Measurements from ENCODE around the gene IL1RN.

The IL1RN gene

DNA sequence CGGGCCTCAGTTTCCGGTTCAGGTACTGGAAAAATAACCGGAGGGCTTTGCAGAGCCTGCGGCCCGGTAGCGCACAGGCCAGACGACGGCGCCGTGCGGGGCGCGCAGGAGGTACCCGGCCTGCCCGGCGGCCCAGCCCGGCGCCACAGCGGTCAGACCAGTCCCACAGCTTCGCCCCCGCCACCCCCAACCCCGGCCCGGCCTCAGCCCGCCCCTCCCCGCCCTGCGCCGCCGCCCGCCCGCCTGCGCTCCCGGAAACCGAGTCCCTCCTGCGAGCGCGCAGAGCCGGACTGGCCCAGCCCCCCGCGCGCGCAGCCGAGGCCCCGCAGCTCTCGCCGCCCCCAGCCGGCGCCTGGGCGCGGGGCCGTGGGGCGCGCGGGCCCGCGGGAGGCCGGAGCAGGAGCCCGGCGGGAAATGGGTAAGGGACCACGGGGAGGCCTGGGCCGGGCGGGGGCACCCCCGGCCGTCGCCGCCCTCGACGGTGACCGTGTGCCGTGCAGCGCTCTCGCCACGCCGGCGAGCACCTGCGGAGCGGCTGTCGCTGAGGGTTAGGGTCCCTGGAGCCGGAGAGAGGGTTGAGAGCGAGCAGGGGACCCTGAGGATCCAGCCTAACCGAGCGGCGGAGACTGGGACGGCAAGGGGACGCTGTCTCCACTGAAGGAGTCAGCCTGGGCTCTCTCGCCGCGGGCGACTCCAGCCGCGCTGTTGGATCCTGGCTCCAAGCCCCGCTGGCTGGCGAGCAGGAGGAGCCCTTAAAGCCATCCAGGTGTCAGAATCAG lies 29.9 kb downstream of the IL1RN start:
- no peak for DNase-seq

DNA sequence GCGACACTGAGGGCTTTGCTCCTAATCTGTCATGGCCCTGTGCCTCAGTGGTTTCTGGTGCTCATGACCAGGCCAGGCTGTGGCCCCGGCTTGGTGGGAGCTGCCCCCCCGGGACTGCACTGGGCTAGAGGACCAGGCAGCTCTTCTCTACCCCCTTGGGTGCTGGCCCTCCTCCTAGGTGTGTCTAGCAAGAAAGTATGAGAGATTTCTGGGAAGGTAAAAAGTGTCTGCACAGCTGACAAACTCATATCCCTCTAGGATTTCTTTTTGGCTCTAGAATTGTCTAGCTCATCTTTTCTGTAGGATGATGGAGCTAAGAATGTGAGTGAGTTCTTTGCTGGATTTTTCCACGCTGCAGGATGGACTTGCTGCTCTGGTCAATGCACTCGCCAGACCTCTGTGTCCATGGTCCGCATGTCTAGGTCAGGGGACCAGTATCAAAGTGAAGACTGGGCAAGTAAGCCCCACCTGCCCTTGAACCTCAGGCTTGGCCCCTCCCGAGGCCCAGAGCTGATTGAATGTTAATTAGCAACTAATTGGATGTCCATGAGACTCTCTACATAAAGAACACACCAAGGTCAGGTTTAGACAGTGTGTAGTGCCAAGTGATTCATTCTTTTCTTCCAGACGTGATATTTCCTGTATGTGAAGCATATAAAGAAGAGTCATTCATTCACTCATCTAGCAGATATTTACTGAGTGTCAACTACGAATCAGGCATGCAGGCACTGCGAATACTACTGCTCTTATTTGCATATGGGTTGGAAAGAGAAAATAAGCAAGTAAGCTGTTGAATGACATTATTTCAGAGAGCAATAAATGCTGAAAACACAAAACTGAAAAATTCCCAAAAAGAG lies 30.7 kb downstream of the IL1RN start:
- DNase-seq: no peak

DNA sequence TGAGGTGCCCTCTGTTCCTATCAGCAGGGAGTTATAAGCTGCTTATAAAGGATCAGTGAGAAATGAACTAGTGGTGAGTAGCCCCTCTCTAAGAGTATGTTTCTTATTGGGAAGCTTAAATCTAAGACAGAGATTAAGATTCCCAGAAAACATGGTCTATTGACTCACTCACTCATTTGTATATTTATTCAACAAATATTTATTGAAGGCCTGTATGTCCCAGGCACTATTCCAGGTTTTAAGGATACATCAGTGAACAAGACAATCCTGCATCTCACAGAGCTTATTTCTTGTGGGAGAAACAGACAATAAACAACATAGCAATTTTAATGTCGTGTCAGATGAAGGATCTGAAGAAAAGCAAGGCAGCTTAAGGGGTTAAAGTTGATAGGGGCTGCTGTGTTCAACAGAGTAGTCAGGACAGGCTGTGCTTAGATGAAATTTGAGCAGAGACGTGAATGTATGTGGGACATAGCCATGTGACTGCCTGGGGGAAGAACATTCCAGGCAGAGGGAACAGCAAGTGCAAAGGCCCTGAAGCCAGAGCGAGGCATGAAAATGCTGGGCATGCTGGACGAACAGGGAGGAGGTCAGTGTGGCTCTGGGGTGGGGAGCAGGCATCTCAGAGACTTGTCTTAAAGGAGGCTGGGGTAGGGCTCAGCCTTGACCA lies 31.6 kb downstream of the IL1RN start:
- no peak for DNase-seq

DNA sequence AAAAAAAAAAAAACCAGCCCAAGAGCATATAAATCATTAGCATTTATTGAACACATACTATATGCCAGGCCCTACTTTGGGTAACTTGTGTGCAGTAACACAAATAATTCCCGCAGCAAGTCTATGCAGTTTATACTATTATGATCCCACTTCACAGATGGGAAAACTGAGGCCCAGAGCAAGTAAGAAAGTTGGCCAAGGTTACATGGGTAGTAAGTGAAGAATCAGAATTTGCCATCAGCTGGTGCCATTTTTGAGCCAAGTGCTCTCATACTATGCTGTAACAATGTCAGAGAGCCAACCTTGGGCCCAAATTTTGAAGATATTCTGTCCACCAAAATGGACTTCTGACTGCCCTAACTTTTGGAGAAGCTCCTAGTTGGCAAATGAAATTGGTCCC lies 32.9 kb downstream of the IL1RN start:
- DNase-seq: no peak

GRCh38 chr2:113160962-113161361 lies 33.6 kb downstream of the IL1RN start:
- DNase-seq: no peak

DNA sequence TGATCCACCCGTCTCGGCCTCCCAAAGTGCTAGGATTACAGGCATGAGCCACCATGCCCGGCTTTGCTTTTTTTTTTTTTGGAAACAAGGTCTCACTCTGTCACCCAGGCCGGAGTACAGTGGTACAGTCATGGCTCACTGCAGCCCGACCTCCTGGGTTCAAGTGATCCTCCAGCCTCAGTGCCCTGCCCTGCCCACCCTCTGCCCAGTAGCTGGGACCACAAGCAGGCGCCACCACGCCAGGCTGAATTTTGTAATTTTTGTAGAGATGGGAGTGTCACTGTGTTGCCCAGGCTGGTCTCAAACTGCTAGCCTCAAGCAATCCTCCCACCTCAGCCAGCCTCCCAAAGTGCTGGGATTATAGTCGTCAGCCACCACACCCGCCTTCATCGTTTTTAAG lies 34.8 kb downstream of the IL1RN start:
- no peak for DNase-seq

- DNase-seq: no peak
Observed at GRCh38 chr2:113162869-113163268, 35.5 kb downstream of the IL1RN start.

GRCh38 chr2:113164215-113164929 lies 37.0 kb downstream of the IL1RN start:
- no peak for DNase-seq

GRCh38 chr2:113164930-113165585 lies 37.7 kb downstream of the IL1RN start:
- DNase-seq: no peak

DNA sequence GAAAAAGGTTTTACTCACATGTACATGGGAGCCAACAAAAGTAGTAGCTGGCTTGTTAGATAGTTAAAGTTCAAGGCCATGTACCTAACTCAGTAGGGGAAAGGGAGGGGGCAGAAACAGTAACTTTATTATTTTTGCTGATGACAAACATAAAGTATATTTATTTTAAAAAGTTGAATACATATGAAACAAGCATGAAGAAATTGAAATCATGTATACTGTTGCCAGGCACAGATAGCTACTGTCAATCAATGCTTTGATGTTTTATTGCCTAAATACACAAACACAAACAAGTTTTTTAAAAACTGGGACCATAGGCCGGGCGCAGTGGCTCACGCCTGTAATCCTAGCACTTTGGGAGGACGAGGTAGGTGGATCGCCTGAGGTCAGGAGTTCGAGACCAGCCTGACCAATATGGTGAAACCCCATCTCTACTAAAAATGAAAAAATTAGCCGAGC lies 38.8 kb downstream of the IL1RN start:
- no peak for DNase-seq

DNA sequence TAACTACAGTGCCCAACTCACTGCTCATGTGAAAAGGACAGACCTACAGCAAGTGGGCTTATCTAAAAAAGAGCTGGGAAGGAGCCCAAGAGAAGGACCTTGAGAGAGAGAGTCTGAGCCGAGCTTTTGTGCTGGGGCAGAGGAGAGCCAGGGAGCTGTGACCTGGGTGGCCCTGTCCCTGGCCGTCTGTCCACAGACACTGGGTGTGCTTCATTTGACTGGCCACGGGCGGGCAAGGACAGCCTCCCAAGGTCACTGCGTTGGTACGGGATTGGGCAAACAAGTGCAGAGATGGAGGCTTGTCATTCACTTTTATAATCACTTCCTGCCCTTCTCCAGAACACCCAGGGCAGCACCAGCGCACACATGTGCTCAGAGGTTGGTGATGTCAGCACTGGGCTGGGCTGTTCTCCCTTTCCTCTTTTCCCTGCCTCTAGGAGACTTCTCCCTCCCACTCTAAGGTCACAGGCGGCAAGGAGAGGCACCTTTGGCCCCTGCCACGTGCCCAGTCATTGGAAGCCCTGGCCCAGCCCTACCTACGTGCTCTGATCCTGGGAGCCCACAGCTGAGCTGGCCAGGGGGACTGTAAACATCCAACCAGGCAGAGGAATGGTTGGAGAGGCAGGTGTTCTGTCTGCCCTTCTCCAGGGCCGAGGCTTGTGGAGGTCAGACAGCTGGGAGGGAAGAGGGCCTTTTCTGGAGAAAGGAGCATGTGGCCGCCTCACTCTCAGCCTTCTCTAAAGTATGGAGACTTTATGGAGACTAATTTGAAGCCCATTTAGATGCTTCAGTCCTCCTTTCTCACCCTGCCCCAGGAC lies 39.9 kb downstream of the IL1RN start:
- no peak for DNase-seq

- DNase-seq: no peak
Observed at GRCh38 chr2:113167962-113168340, 40.6 kb downstream of the IL1RN start.

DNA sequence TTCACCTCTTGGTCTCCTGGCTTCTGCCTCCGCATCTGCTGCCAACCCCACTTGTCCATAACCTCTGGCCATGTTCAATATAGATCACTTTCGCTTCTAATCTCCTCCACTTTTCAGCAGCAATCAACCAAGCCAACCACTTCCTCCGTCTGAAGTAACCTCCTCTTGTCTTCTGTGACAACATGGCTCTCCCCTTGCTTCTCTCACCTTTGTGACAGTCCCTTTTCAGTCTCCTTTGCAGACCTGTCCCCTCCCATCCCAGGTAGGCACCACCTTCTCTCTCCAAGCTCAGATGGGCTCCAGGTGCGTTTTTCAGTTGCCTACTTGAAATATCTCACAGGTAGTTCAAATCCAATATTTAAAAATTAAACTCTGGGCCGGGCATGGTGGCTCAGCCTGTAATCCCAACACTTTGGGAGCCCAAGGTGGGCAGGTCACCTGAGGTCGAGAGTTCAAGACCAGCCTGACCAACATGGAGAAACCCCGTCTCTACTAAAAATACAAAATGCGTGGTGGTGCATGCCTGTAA lies 41.7 kb downstream of the IL1RN start:
- no peak for DNase-seq

DNA sequence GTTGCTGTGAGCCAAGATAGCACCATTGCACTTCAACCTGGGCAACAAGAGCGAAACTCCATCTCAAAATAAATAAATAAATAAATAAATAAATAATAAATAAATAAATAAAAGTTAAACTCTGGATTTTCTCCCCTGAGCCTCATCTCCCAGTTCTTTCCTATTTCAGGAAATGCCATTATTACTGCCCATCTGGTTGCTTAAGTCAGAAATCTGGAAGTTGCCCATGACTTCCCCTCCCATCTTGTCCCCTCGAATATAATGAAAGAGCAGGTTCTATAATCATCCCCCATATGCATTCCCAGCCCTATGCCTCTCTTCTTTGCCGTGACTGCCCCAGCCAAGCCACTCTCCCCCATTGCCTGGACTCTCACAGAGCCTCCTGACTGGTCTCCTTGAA lies 42.2 kb downstream of the IL1RN start:
- DNase-seq: no peak

GRCh38 chr2:113171334-113172075 lies 44.1 kb downstream of the IL1RN start:
- no peak for DNase-seq

- no peak for DNase-seq
Observed at GRCh38 chr2:113172721-113173541, 45.5 kb downstream of the IL1RN start.

- peak; percentile 87 for DNase-seq
Observed at GRCh38 chr2:113173542-113174375, 46.4 kb downstream of the IL1RN start, which contains the start of gene PSD4. TSS of gene PSD4 (plus strand) at chr2:113173971. CDS start at chr2:113182457, 8,486 bp downstream.

- no peak for DNase-seq
Observed at GRCh38 chr2:113174376-113174750, 47.0 kb downstream of the IL1RN start.

Measured in GDM1 (cell line).